Measurements from ENCODE around the gene SMYD3.

- TF ChIP-seq CTCF (IDR thresholded peaks at IDR 0.05; ENCODE audit: insufficient read depth, low read length), result no peak
- no peak for TF ChIP-seq POLR2AphosphoS5 (IDR thresholded peaks at IDR 0.05; ENCODE audit: low read depth)
- no peak for TF ChIP-seq GABPA (IDR thresholded peaks at IDR 0.05; ENCODE audit: low read depth)
- TF ChIP-seq SPI1 (IDR thresholded peaks at IDR 0.05; ENCODE audit: borderline replicate concordance, low read depth), result no peak
- TF ChIP-seq REST (IDR thresholded peaks at IDR 0.05; ENCODE audit: insufficient replicate concordance, low read depth), result no peak
Measured at GRCh38 chr1:246072456-246072955, 434.6 kb downstream of the SMYD3 start.
